ENCODE data around the gene FUNDC2.

- TF ChIP-seq CTCF (IDR thresholded peaks at IDR 0.05) = peak; percentile 47 to 70 (median 65)
- TF ChIP-seq POLR2A (IDR thresholded peaks at IDR 0.05) = no peak
These were observed 46.1 kb upstream of the FUNDC2 start for GRCh38 chrX:154980330-154981115.
